ENCODE results near the gene ZNF385B.

GRCh38 chr2:179461420-179461819 is 400.0 kb downstream of the ZNF385B start:
- no peak for TF ChIP-seq ZNF629 (tag by site-specific recombination; IDR thresholded peaks at IDR 0.05)
- TF ChIP-seq ZNF174 (tag by site-specific recombination; IDR thresholded peaks at IDR 0.05), result no peak
